IMR-90 (cell line): ENCODE results near the gene ARHGEF26. TPM values are rescaled to one million over a fixed set of nuclear protein-coding genes. Genes with fewer than 3 reads are reported as not detected.
A peak's percentile ranks its signal among the peaks of the same experiment; 100 is the strongest.

Experiments used
- ATAC-seq: fragments of 200-7000 bp; cut with Tn5 transposase; 2 replicates; pipeline ENCODE4 v1.9.1; 2020; ENCODE audit warnings: low read depth, mild to moderate bottlenecking, moderate library complexity
- BruUV-seq: library from RNA; stranded (reverse); fragments of 400-500 nt; replicated peaks from 2 replicates; lab custom pipeline; 2021; lab: Mats Ljungman, UMichigan
- CTCF ChIA-PET: fragments of 300-600 bp; formaldehyde crosslinking; extraction: SDS; loops from one replicate; lab custom pipeline; 2021; ENCODE audit warnings: antibody characterized with exemption; lab: Yijun Ruan, JAX
- POLR2A ChIA-PET: fragments of 300-600 bp; sonication (Branson Sonifier 250); formaldehyde crosslinking; loops from one replicate; lab custom pipeline; 2022; ENCODE audit warnings: antibody characterized with exemption; ENCODE audit not compliant: unreplicated experiment; lab: Charles Lee
- DNase-seq: peaks from one replicate; pipeline ENCODE4 v3.0.0; 2013
- H2AFZ ChIP-seq: replicated peaks from 2 replicates; pipeline ENCODE3; 2013; ENCODE audit warnings: low read length, mild to moderate bottlenecking; ENCODE audit not compliant: poor library complexity
- H2AK5ac ChIP-seq: 2 replicates; pipeline ENCODE4 v1.6.1; 2013; ENCODE audit warnings: low read depth, low read length, inconsistent platforms
- H2AK9ac ChIP-seq: replicated peaks from 2 replicates; pipeline ENCODE3; 2013; ENCODE audit warnings: mild to moderate bottlenecking, low read depth, low read length, moderate library complexity; ENCODE audit not compliant: poor library complexity
- H2BK120ac ChIP-seq: 2 replicates; pipeline ENCODE4 v1.6.1; 2013; ENCODE audit warnings: low read depth, low read length, inconsistent platforms
- H2BK15ac ChIP-seq: 3 replicates; pipeline ENCODE4 v1.6.1; 2013; ENCODE audit warnings: low read depth, low read length, inconsistent platforms
- H2BK20ac ChIP-seq: 2 replicates; pipeline ENCODE4 v1.6.1; 2013; ENCODE audit warnings: low read depth, mild to moderate bottlenecking, inconsistent platforms, low read length, moderate library complexity
- H2BK5ac ChIP-seq: 2 replicates; pipeline ENCODE4 v1.6.1; 2013; ENCODE audit warnings: mild to moderate bottlenecking, low read depth, low read length, inconsistent platforms; ENCODE audit not compliant: poor library complexity, severe bottlenecking
- H3K14ac ChIP-seq: replicated peaks from 2 replicates; pipeline ENCODE4 v1.6.1; 2013; ENCODE audit warnings: low read depth, low read length, inconsistent platforms
- H3K18ac ChIP-seq: 2 replicates; pipeline ENCODE4 v1.6.1; 2013; ENCODE audit warnings: low read depth, low read length, control low read depth
- H3K23ac ChIP-seq: 2 replicates; pipeline ENCODE4 v1.6.1; 2013; ENCODE audit warnings: low read depth, low read length, inconsistent platforms
- H3K27ac ChIP-seq: 2 replicates; pipeline ENCODE4 v1.5.1; 2013; ENCODE audit warnings: mild to moderate bottlenecking, control low read depth, low read length; ENCODE audit not compliant: insufficient read depth
- H3K27me3 ChIP-seq: 2 replicates; pipeline ENCODE4 v1.6.1; 2013; ENCODE audit warnings: low read length; ENCODE audit not compliant: control insufficient read depth, insufficient read depth
- H3K36me3 ChIP-seq: 2 replicates; pipeline ENCODE4 v1.6.1; 2013; ENCODE audit warnings: low read length, mixed read lengths; ENCODE audit not compliant: control insufficient read depth, insufficient read depth
- H3K4ac ChIP-seq: 2 replicates; pipeline ENCODE4 v1.6.1; 2013; ENCODE audit warnings: low read depth, low read length, inconsistent platforms
- H3K4me1 ChIP-seq: 2 replicates; pipeline ENCODE4 v1.6.1; 2013; ENCODE audit warnings: low read length, mixed read lengths; ENCODE audit not compliant: control insufficient read depth, insufficient read depth
- H3K4me2 ChIP-seq: 2 replicates; pipeline ENCODE4 v1.6.1; 2013; ENCODE audit warnings: low read depth, mild to moderate bottlenecking, control low read depth, low read length, moderate library complexity
- H3K4me3 ChIP-seq: 2 replicates; pipeline ENCODE4 v1.5.1; 2013; ENCODE audit warnings: low read depth, mild to moderate bottlenecking, control low read depth, low read length, moderate library complexity; ENCODE audit not compliant: insufficient read depth
- H3K56ac ChIP-seq: 2 replicates; pipeline ENCODE4 v1.6.1; 2013; ENCODE audit warnings: low read length, inconsistent platforms; ENCODE audit not compliant: insufficient read depth; ENCODE audit errors: extremely low read depth
- H3K79me1 ChIP-seq, 2 experiments: 2 replicates each; pipeline ENCODE4 v1.6.1; 2013; ENCODE audit warnings: low read length in 2 of 2, inconsistent platforms in 1 of 2, low read depth in 1 of 2
- H3K9ac ChIP-seq: 2 replicates; pipeline ENCODE4 v1.6.1; 2013; ENCODE audit warnings: low read depth, low read length, control low read depth
- H3K9me1 ChIP-seq: 2 replicates; pipeline ENCODE4 v1.6.1; 2013; ENCODE audit warnings: low read length, inconsistent platforms; ENCODE audit not compliant: insufficient read depth
- H3K9me3 ChIP-seq: 2 replicates; pipeline ENCODE4 v1.6.1; 2013; ENCODE audit warnings: low read length; ENCODE audit not compliant: control insufficient read depth, insufficient read depth
- H4K20me1 ChIP-seq: 2 replicates; pipeline ENCODE4 v1.6.1; 2013; ENCODE audit warnings: low read length, inconsistent platforms; ENCODE audit not compliant: insufficient read depth
- H4K5ac ChIP-seq: 2 replicates; pipeline ENCODE4 v1.6.1; 2013; ENCODE audit warnings: mild to moderate bottlenecking, low read depth, low read length, control low read depth
- H4K8ac ChIP-seq, 2 experiments: 2 replicates each; pipeline ENCODE4 v1.6.1; 2013; ENCODE audit warnings: low read depth in 2 of 2, low read length in 2 of 2, control low read depth in 1 of 2, inconsistent platforms in 1 of 2
- H4K91ac ChIP-seq: 2 replicates; pipeline ENCODE4 v1.6.1; 2013; ENCODE audit warnings: low read depth, low read length, inconsistent platforms; ENCODE audit not compliant: insufficient read depth
- CEBPB ChIP-seq: IDR thresholded peaks from 2 replicates; pipeline ENCODE4 v1.6.1; 2012; ENCODE audit warnings: low read depth, low read length, improper control_type of control experiment
- ELK1 ChIP-seq: fragments of 150-350 bp; IDR thresholded peaks from 2 replicates; pipeline ENCODE4 v1.6.1; 2016; ENCODE audit warnings: low read depth, mild to moderate bottlenecking, low read length, moderate library complexity, borderline replicate concordance
- FOS ChIP-seq: fragments of 150-350 bp; IDR thresholded peaks from 2 replicates; pipeline ENCODE4 v1.6.1; 2016; ENCODE audit warnings: low read depth, low read length
- MAZ ChIP-seq: IDR thresholded peaks from 2 replicates; pipeline ENCODE4 v1.6.1; 2012; ENCODE audit warnings: low read depth, mild to moderate bottlenecking, low read length, improper control_type of control experiment, moderate library complexity, borderline replicate concordance
- MXI1 ChIP-seq: IDR thresholded peaks from 2 replicates; pipeline ENCODE4 v1.6.1; 2012; ENCODE audit warnings: low read depth, mild to moderate bottlenecking, low read length, moderate library complexity, borderline replicate concordance
- POLR2A ChIP-seq: IDR thresholded peaks from 2 replicates; pipeline ENCODE4 v1.6.1; 2012; ENCODE audit warnings: mild to moderate bottlenecking, low read depth, low read length
- RCOR1 ChIP-seq: IDR thresholded peaks from 2 replicates; pipeline ENCODE4 v1.6.1; 2012; ENCODE audit warnings: mild to moderate bottlenecking, low read length, improper control_type of control experiment; ENCODE audit not compliant: insufficient replicate concordance
- RFX5 ChIP-seq: IDR thresholded peaks from 2 replicates; pipeline ENCODE4 v1.8.0; 2012; ENCODE audit warnings: low read depth, mild to moderate bottlenecking, low read length, moderate library complexity
- SMC3 ChIP-seq: fragments of 150-350 bp; IDR thresholded peaks from 2 replicates; pipeline ENCODE4 v1.6.1; 2016; ENCODE audit warnings: low read depth, mild to moderate bottlenecking, antibody characterized with exemption, low read length, moderate library complexity
- WGBS, 2 experiments: methylation state at CpG; one replicate each; pipeline versions ENCODE4 v1.1.5 to v1.1.7; 2013; ENCODE audit warnings: missing lambda C conversion rate in 2 of 2; ENCODE audit not compliant: insufficient read length in 1 of 2; ENCODE audit errors: extremely low coverage in 2 of 2; 5-methylcytosine and 5-hydroxymethylcytosine counted together
- dilution Hi-C: fragments of 300-500 bp; cut with HindIII; formaldehyde crosslinking; loops from one replicate; pipeline ENCODE4 v1.14.3; 2018; ENCODE audit warnings: low sequenced_read_pairs; ENCODE audit not compliant: unreplicated experiment
- in situ Hi-C: fragments of 300-500 bp; cut with MboI; formaldehyde crosslinking; loops from 3 replicates; pipeline ENCODE4 v1.14.3; 2019; ENCODE audit warnings: low sequenced_read_pairs, inconsistent platforms, mixed read lengths
- intact Hi-C: fragments of 100-400 bp; cut with micrococcal nuclease; formaldehyde crosslinking; loops from 2 replicates; pipeline ENCODE4 v1.10.0; 2022
- polyA plus RNA-seq, 3 experiments: library from polyadenylated mRNA; depleted of rRNA; stranded (reverse); fragments of >200 nt; gene quantifications; 2 replicates each; pipeline ENCODE4 v1.2.3, GENCODE V29; 2012; ENCODE audit warnings: low replicate concordance in 1 of 3
- total RNA-seq: library from RNA; depleted of rRNA; stranded (reverse); fragments of >200 nt; gene quantifications from 2 replicates; pipeline ENCODE4 v1.2.3, GENCODE V29; 2012

Gene ARHGEF26
- total and polyA plus RNA-seq, 2 of the 4 experiments (the other 2 are of a cell fraction) = 2.0 to 2.3 TPM

- H4K8ac ChIP-seq = no peak overlapping the region
- H2AK5ac ChIP-seq = no peak overlapping the region
- no peak overlapping the region for H4K91ac ChIP-seq
- ChIA-PET CTCF (interaction anchor here (0.8 to 1.9 kb wide), 2 partner anchors 129 kb away, joined by 4 to 6 read pairs; no protein-coding TSS in a partner anchor), POLR2A (interaction anchor here (0.6 kb wide), 2 partner anchors 71 to 497 kb away, joined by 4 read pairs; no protein-coding TSS in a partner anchor)
- no peaks in the 10 kb centered on the region for H3K36me3 ChIP-seq
- H4K20me1 ChIP-seq = no peaks in the 10 kb centered on the region
- H3K9ac ChIP-seq = no peak overlapping the region
- no peak overlapping the region for H3K18ac ChIP-seq
- no peak overlapping the region for H3K56ac ChIP-seq
- DNase-seq = peak; percentile 6
- H2AK9ac ChIP-seq = no peak overlapping the region
- no peak overlapping the region for H4K5ac ChIP-seq
- dilution Hi-C loops = no loop called here
- no peak overlapping the region for H3K4ac ChIP-seq
- no peak overlapping the region for H2BK15ac ChIP-seq
- intact Hi-C loops = no loop called here
- H3K9me1 ChIP-seq = no peaks in the 10 kb centered on the region
- no peaks in the 10 kb centered on the region; the same call in 1 of the 2 replicates for H3K27me3 ChIP-seq
- no peak overlapping the region for H3K23ac ChIP-seq
- H3K4me2 ChIP-seq = no peak overlapping the region
- no CpG with 5 or more reads among the region's 3 CpGs for WGBS, 2 experiments
- in situ Hi-C loops = no loop called here
- H2AFZ ChIP-seq = no peak overlapping the region
- H3K79me1 ChIP-seq = no peaks in the 10 kb centered on the region
- ATAC-seq = no peak
- H3K27ac ChIP-seq = no peak overlapping the region
- H3K4me1 ChIP-seq = no peaks in the 10 kb centered on the region; the same call in 1 of the 2 replicates
- TF ChIP-seq FOS (no peak), RFX5 (no peak), ELK1 (no peak), RCOR1 (no peak), MXI1 (no peak), CEBPB (no peak), SMC3 (no peak), MAZ (no peak), POLR2A (no peak)
- H3K9me3 ChIP-seq = no peaks in the 10 kb centered on the region
- no peak overlapping the region for H2BK5ac ChIP-seq
- no peak overlapping the region for H3K14ac ChIP-seq
- H3K4me3 ChIP-seq = no peak overlapping the region
- BruUV-seq = no TSS peak
- no peak overlapping the region for H2BK120ac ChIP-seq
- H2BK20ac ChIP-seq = no peak overlapping the region
Observed at GRCh38 chr3:154123906-154124305, 2.7 kb downstream of the ARHGEF26 start.
